GM21528 (cell line): ENCODE results near the gene FCHSD1.
A peak's percentile ranks its signal among the peaks of the same experiment; 100 is the strongest.

Experiments
- ATAC-seq: cut with Tn5 transposase; IDR thresholded peaks from one replicate; pipeline ENCODE4 v1.9.1; 2021; ENCODE audit warnings: mild to moderate bottlenecking, moderate library complexity; ENCODE audit not compliant: unreplicated experiment, low FRiP score

The FCHSD1 gene

GRCh38 chr5:141646026-141646425 lies 5.2 kb downstream of the FCHSD1 start:
- ATAC-seq: no peak

- no peak for ATAC-seq
These were observed 9.5 kb downstream of the FCHSD1 start for GRCh38 chr5:141641634-141642267.

GRCh38 chr5:141640698-141641097 lies 10.5 kb downstream of the FCHSD1 start:
- no peak for ATAC-seq

- ATAC-seq: no peak
These were observed 11.2 kb downstream of the FCHSD1 start for GRCh38 chr5:141640051-141640415.

GRCh38 chr5:141639357-141640050 lies 11.7 kb downstream of the FCHSD1 start:
- no peak for ATAC-seq

- ATAC-seq: no peak
These were observed 12.4 kb downstream of the FCHSD1 start for GRCh38 chr5:141638771-141639170.

GRCh38 chr5:141637767-141638419 lies 13.3 kb downstream of the FCHSD1 start:
- ATAC-seq: peak; percentile 27

- peak; percentile 32 for ATAC-seq
These were observed 14.0 kb downstream of the FCHSD1 start for GRCh38 chr5:141637123-141637766.

GRCh38 chr5:141636413-141637122 lies 14.7 kb downstream of the FCHSD1 start, which contains the start of the genes HDAC3 and RELL2:
Gene HDAC3 (minus strand): TSS chr5:141636849. CDS start chr5:141636790, 59 bp downstream.
Gene RELL2 (plus strand): TSS chr5:141636997. CDS start chr5:141638226, 1,229 bp downstream.
- ATAC-seq: peak; percentile 69

- no peak for ATAC-seq
These were observed 15.2 kb downstream of the FCHSD1 start for GRCh38 chr5:141636106-141636412.

GRCh38 chr5:141635646-141636045 lies 15.6 kb downstream of the FCHSD1 start:
- no peak for ATAC-seq

GRCh38 chr5:141634720-141635119 lies 16.5 kb downstream of the FCHSD1 start:
- ATAC-seq: no peak

GRCh38 chr5:141633871-141634561 lies 17.2 kb downstream of the FCHSD1 start:
- peak; percentile 62 for ATAC-seq

- no peak for ATAC-seq
These were observed 18.6 kb downstream of the FCHSD1 start for GRCh38 chr5:141632650-141633049.

- ATAC-seq: no peak
These were observed 20.6 kb downstream of the FCHSD1 start for GRCh38 chr5:141630570-141631140.

- no peak for ATAC-seq
These were observed 22.9 kb downstream of the FCHSD1 start for GRCh38 chr5:141628175-141628788.

- ATAC-seq: no peak
These were observed 27.6 kb downstream of the FCHSD1 start for GRCh38 chr5:141623611-141624010.

- peak; percentile 51 for ATAC-seq
These were observed 28.0 kb downstream of the FCHSD1 start for GRCh38 chr5:141623186-141623585.
